Breast epithelium (tissue), 4 donors: ENCODE results near the gene LYRM2. TPM values are rescaled to one million over a fixed set of nuclear protein-coding genes. Genes with fewer than 3 reads are reported as not detected.

Experiments used
- DNase-seq, 2 donors: peaks; one replicate each; pipeline ENCODE4 v3.0.0-alpha.2; 2019; ENCODE audit warnings: low spot score in 2 of 2
- H3K27ac ChIP-seq, 2 donors: fragments of 200-600 bp; sonication (generic) in 1 of 2; one replicate each; pipeline ENCODE4 v1.5.1; 2016 to 2019; ENCODE audit warnings: mild to moderate bottlenecking in 1 of 2
- H3K27me3 ChIP-seq, 2 donors: fragments of 200-600 bp; sonication (generic) in 1 of 2; one replicate each; pipeline versions ENCODE4 v1.5.1 to v1.6.0; 2017 to 2019; ENCODE audit warnings: control low read depth in 1 of 2, mild to moderate bottlenecking in 1 of 2
- H3K36me3 ChIP-seq: fragments of 200-600 bp; one replicate; pipeline ENCODE4 v1.5.1; 2019
- H3K4me1 ChIP-seq, 2 donors: fragments of 200-600 bp; sonication (generic); one replicate each; pipeline ENCODE4 v1.5.1; 2016 to 2019; ENCODE audit warnings: control low read depth in 1 of 2
- H3K4me3 ChIP-seq, 3 donors: fragments of 200-600 bp; sonication (generic); 1 replicate in 2 of 3; 2 replicates in 1 of 3; pipeline ENCODE4 v1.5.1; 2016 to 2019; ENCODE audit warnings: mild to moderate bottlenecking in 3 of 3, moderate library complexity in 2 of 3
- H3K9me3 ChIP-seq, 2 donors: fragments of 200-600 bp; sonication (generic) in 1 of 2; one replicate each; pipeline ENCODE4 v1.5.1; 2016 to 2019; ENCODE audit warnings: control low read depth in 1 of 2
- CTCF ChIP-seq, 3 donors: fragments of 450-650 bp; IDR thresholded peaks; one replicate each; pipeline ENCODE4 v1.5.1; 2016 to 2017; ENCODE audit warnings: antibody characterized with exemption in 3 of 3, mild to moderate bottlenecking in 3 of 3, moderate library complexity in 3 of 3
- POLR2A ChIP-seq: fragments of 450-650 bp; IDR thresholded peaks from one replicate; pipeline ENCODE4 v1.6.1; 2016; ENCODE audit warnings: antibody characterized with exemption, mild to moderate bottlenecking, moderate library complexity
- POLR2AphosphoS5 ChIP-seq, 3 donors: sonication (generic); formaldehyde crosslinking; IDR thresholded peaks; one replicate each; pipeline ENCODE4 v1.6.1; 2017; ENCODE audit warnings: antibody characterized with exemption in 3 of 3
- intact Hi-C: fragments of 100-400 bp; cut with DNase I; formaldehyde crosslinking; loops from one replicate; pipeline ENCODE4 v1.15.1; 2023; ENCODE audit warnings: low total_unique reads
- total RNA-seq, 3 donors: library from RNA; depleted of rRNA; stranded (reverse); fragments of >200 nt; gene quantifications; one replicate each; pipeline ENCODE4 v1.1.0, GENCODE V29; 2016

Gene LYRM2
- total RNA-seq, 3 donors from 2014 or later = 20.3 to 27.4 (median 23.2) TPM

- TF ChIP-seq POLR2AphosphoS5 (IDR thresholded peaks at IDR 0.05) (no peak), POLR2A (no peak), CTCF (IDR thresholded peaks at IDR 0.05) (no peak)
- intact Hi-C loops = no loop called here
- no peaks in the 10 kb centered on the region for H3K27me3 ChIP-seq
These were observed 46.8 kb downstream of the LYRM2 start for GRCh38 chr6:89591745-89592144.

GRCh38 chr6:89590133-89590532 is 48.4 kb downstream of the LYRM2 start:
- no peak for DNase-seq
- Histone ChIP-seq H3K27me3 (no peaks in the 10 kb centered on the region), H3K27ac (no peak overlapping the region), H3K9me3 (no peaks in the 10 kb centered on the region), H3K4me3 (no peak overlapping the region), H3K36me3 (no peaks in the 10 kb centered on the region), H3K4me1 (no peaks in the 10 kb centered on the region)
- TF ChIP-seq POLR2AphosphoS5 (IDR thresholded peaks at IDR 0.05) (no peak), CTCF (IDR thresholded peaks at IDR 0.05) (no peak), POLR2A (no peak)
- intact Hi-C loops = no loop called here

More at GRCh38 chr6:89591745-89592144, 46.8 kb downstream of the LYRM2 start:
- Histone ChIP-seq H3K36me3 (no peaks in the 10 kb centered on the region), H3K27ac (no peak overlapping the region), H3K4me3 (no peak overlapping the region), H3K4me1 (no peaks in the 10 kb centered on the region), H3K9me3 (no peaks in the 10 kb centered on the region)
- no peak for DNase-seq

- H3K4me1 ChIP-seq = no peaks in the 10 kb centered on the region
- H3K4me3 ChIP-seq = no peak overlapping the region
- no peak for DNase-seq
- H3K36me3 ChIP-seq = no peaks in the 10 kb centered on the region
- intact Hi-C loops = no loop called here
- H3K9me3 ChIP-seq = no peaks in the 10 kb centered on the region
- no peak overlapping the region for H3K27ac ChIP-seq
- H3K27me3 ChIP-seq = no peaks in the 10 kb centered on the region
- no peak for TF ChIP-seq POLR2A
- TF ChIP-seq CTCF (IDR thresholded peaks at IDR 0.05) = no peak
- no peak for TF ChIP-seq POLR2AphosphoS5 (IDR thresholded peaks at IDR 0.05)
These were observed 49.1 kb downstream of the LYRM2 start for GRCh38 chr6:89589297-89590025.

- no peaks in the 10 kb centered on the region for H3K27me3 ChIP-seq
- H3K4me1 ChIP-seq = no peaks in the 10 kb centered on the region
- DNase-seq = no peak
- no peak overlapping the region for H3K27ac ChIP-seq
- H3K9me3 ChIP-seq = no peaks in the 10 kb centered on the region
- intact Hi-C loops = no loop called here
- H3K36me3 ChIP-seq = no peaks in the 10 kb centered on the region
- TF ChIP-seq CTCF (IDR thresholded peaks at IDR 0.05) (no peak), POLR2AphosphoS5 (IDR thresholded peaks at IDR 0.05) (no peak), POLR2A (no peak)
- no peak overlapping the region for H3K4me3 ChIP-seq
These were observed 53.4 kb downstream of the LYRM2 start for GRCh38 chr6:89585154-89585553.

GRCh38 chr6:89584539-89584938 is 54.0 kb downstream of the LYRM2 start:
- H3K4me1 ChIP-seq = no peaks in the 10 kb centered on the region
- no peaks in the 10 kb centered on the region for H3K36me3 ChIP-seq
- no peaks in the 10 kb centered on the region for H3K27me3 ChIP-seq
- no peak for DNase-seq
- no peak overlapping the region for H3K27ac ChIP-seq
- no peak overlapping the region for H3K4me3 ChIP-seq
- H3K9me3 ChIP-seq = no peaks in the 10 kb centered on the region
- TF ChIP-seq CTCF (IDR thresholded peaks at IDR 0.05) (no peak), POLR2A (no peak), POLR2AphosphoS5 (IDR thresholded peaks at IDR 0.05) (no peak)
- intact Hi-C loops = no loop called here
